ENCODE data around the gene ACRBP. TPM values are rescaled to one million over a fixed set of nuclear protein-coding genes. Genes with fewer than 3 reads are reported as not detected.

Gene ACRBP
- total RNA-seq, 4 donors from 2014 or later, result 0.27 to 0.71 (median 0.65) TPM; not detected in 1

DNA sequence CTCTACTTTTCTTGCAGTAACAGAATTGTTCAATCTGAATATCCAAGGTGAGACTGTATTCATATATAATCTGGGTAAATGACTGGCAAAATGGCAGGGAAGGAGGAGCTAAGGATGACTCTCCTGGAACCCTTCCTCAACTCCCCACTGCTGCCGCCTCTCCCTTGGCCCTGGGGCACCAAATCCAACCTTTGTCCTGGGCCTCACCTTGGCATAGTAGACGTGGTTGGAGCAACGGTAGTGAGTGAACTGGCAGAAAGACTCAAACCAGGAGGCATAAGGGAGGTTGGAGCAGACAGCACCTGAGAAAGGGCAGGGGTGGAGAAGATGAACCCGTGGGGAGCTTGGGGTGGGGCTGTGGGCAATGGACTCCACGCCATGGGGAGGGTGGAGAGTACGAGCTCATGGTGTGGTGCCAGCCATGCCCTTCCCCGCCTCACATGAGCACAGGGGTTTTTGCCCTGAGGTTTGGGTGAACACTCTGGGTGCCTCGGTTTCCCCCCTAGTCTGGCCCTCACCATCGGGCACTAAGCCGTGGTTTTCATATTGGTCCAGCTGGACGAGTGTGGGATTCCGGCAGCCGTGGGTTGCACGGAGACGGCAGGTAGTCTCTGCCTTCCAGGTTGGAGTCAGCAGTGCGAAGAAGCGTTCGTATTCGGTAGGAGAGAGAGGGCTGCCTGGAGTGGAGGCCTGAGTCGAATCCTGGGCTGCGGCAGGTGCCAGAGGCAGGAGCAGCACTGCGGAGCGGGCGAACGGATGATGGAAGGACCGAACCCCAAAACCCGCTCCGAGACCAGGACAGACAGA lies 753 bp downstream of the ACRBP start:
- ATAC-seq (peak in 1 of 2 donors; percentile 17), DNase-seq (no peak)

DNA sequence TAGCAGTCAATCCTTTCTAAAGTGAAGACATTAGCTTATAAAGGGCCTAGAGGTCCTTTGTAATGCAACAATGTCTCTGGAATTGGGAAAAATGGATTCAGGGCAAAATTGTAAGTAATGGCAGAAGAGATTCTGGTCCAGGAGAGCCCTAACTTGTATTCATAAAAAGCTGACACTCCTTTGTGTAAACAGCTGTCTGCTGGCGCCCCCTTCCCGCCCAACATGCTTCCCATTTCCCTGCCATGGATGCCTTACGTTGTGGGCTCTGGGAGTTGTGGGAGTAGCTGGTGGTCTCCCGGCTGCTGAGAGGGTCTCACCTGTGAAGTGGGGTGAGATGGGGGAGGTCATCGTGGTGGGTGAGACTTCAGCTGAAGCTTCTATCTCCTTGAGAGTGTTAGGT lies 2.3 kb downstream of the ACRBP start:
- intact Hi-C loops (cut with DNase I; ENCODE audit: low total_unique reads), result no loop called here

More for the DNA sequence above, 753 bp downstream of the ACRBP start:
- Histone ChIP-seq H3K4me3 (peak overlapping the region; percentile 49 to 63 (median 58)), H3K27me3 (peaks cover 0 to 3% (median 0%) of the 10 kb centered on the region in 3 donors), H3K9me3 (no peaks in the 10 kb centered on the region), H3K4me1 (peaks cover 0 to 6% of the 10 kb centered on the region in 2 donors), H3K27ac (peak overlapping the region in 3 of 4 donors; percentile 16 to 57 (median 50)), H3K36me3 (peaks cover 0 to 29% of the 10 kb centered on the region in 2 donors)
- in situ Hi-C loops (cut with MboI; ENCODE audit: low sequenced_read_pairs in 4 of 4) (no loop called here), intact Hi-C loops (cut with DNase I; ENCODE audit: low total_unique reads) (loop anchor here (2.0 kb wide), 1 partner anchor 30 kb away; no protein-coding TSS in a partner anchor)
- TF ChIP-seq POLR2A (IDR thresholded peaks at IDR 0.05), result no peak
- TF ChIP-seq, protein P1, sequence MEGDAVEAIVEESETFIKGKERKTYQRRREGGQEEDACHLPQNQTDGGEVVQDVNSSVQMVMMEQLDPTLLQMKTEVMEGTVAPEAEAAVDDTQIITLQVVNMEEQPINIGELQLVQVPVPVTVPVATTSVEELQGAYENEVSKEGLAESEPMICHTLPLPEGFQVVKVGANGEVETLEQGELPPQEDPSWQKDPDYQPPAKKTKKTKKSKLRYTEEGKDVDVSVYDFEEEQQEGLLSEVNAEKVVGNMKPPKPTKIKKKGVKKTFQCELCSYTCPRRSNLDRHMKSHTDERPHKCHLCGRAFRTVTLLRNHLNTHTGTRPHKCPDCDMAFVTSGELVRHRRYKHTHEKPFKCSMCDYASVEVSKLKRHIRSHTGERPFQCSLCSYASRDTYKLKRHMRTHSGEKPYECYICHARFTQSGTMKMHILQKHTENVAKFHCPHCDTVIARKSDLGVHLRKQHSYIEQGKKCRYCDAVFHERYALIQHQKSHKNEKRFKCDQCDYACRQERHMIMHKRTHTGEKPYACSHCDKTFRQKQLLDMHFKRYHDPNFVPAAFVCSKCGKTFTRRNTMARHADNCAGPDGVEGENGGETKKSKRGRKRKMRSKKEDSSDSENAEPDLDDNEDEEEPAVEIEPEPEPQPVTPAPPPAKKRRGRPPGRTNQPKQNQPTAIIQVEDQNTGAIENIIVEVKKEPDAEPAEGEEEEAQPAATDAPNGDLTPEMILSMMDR (IDR thresholded peaks at IDR 0.05 in 4 of 5, conservative IDR thresholded peaks at IDR 0.05 in 1 of 5), result no peak

DNA sequence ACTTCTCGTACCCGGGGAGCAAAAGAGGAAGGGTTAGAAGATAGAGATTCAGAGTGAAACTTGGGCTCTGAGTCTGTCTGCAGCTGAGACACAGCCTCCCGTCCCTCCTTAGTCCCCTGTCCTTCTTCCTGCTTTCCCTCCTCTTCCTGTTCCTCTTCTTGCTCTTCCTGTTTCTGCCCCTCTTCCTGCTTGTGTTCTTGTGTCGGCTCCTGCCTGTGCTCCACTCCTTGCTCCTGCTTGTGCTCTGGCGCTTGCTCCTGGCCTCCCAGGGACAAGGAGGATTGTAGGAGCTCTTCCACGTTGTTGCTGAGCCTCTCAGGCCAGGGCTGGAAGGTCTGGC lies 3.0 kb downstream of the ACRBP start:
- no peak overlapping the region for H3K4me3 ChIP-seq
- DNase-seq (no peak), ATAC-seq (no peak)
- intact Hi-C loops (cut with DNase I; ENCODE audit: low total_unique reads) (no loop called here), in situ Hi-C loops (cut with MboI; ENCODE audit: low sequenced_read_pairs in 4 of 4) (no loop called here)
- H3K4me1 ChIP-seq, result peaks cover 0 to 6% of the 10 kb centered on the region in 2 donors
- H3K36me3 ChIP-seq, result peaks cover 0 to 9% of the 10 kb centered on the region in 2 donors
- peaks cover 0 to 3% (median 0%) of the 10 kb centered on the region in 3 donors for H3K27me3 ChIP-seq
- no peaks in the 10 kb centered on the region for H3K9me3 ChIP-seq
- TF ChIP-seq, protein P1 (IDR thresholded peaks at IDR 0.05 in 4 of 5, conservative IDR thresholded peaks at IDR 0.05 in 1 of 5), result no peak
- no peak for TF ChIP-seq POLR2A (IDR thresholded peaks at IDR 0.05)
- H3K27ac ChIP-seq, result no peak overlapping the region

More for the DNA sequence above, 2.3 kb downstream of the ACRBP start:
- DNase-seq (no peak), ATAC-seq (no peak)
- TF ChIP-seq, protein P1 (IDR thresholded peaks at IDR 0.05 in 4 of 5, conservative IDR thresholded peaks at IDR 0.05 in 1 of 5), result no peak
- no peak for TF ChIP-seq POLR2A (IDR thresholded peaks at IDR 0.05)
- H3K27ac ChIP-seq, result no peak overlapping the region
- H3K9me3 ChIP-seq, result no peaks in the 10 kb centered on the region
- H3K36me3 ChIP-seq, result peaks cover 0 to 13% of the 10 kb centered on the region in 2 donors
- in situ Hi-C loops (cut with MboI; ENCODE audit: low sequenced_read_pairs in 4 of 4), result no loop called here
- peaks cover 0 to 3% (median 0%) of the 10 kb centered on the region in 3 donors for H3K27me3 ChIP-seq
- peaks cover 0 to 6% of the 10 kb centered on the region in 2 donors for H3K4me1 ChIP-seq
- H3K4me3 ChIP-seq, result no peak overlapping the region

DNA sequence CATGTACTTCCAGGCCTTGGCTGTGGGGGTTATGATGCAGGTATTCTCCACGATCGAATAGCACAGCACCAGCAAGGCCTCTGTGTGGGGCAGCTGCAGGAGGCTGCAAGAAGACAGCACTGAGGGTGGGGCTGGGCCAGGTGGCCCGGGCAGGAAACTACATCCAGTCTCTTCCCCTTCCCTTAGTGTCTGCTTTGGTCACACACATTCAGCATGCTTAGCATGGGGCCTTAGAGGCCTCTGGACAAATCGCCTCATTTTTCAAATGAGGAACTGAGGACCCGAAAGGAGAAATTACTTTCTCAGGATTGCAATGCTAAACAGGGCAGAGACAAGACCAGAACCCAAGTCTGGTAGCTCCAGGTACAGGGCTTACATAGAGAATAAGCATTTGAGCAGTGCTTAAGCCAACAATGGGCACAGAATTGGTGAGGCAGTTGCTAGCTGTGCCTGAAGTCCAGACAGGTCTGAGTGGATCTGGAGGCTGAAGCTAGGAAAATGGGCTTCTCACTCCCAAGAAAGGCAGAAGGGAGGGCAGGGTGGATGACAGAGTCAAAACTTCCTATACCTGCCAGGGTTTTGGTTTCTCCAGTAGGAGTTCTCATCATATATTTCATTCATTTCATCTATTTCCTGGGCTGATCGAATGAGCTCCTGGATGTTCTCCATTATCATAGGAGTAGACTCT lies 3.5 kb downstream of the ACRBP start:
- H3K9me3 ChIP-seq, result no peaks in the 10 kb centered on the region
- H3K27me3 ChIP-seq, result peaks cover 0 to 3% (median 0%) of the 10 kb centered on the region in 3 donors
- TF ChIP-seq, protein P1 (IDR thresholded peaks at IDR 0.05 in 4 of 5, conservative IDR thresholded peaks at IDR 0.05 in 1 of 5), result no peak
- no peak for TF ChIP-seq POLR2A (IDR thresholded peaks at IDR 0.05)
- DNase-seq (peak in 1 of 2 donors; percentile 25), ATAC-seq (no peak)
- in situ Hi-C loops (cut with MboI; ENCODE audit: low sequenced_read_pairs in 4 of 4), result no loop called here
- intact Hi-C loops (cut with DNase I; ENCODE audit: low total_unique reads), result no loop called here
- no peak overlapping the region for H3K27ac ChIP-seq
- peaks cover 0 to 9% of the 10 kb centered on the region in 2 donors for H3K36me3 ChIP-seq
- H3K4me3 ChIP-seq, result no peak overlapping the region
- H3K4me1 ChIP-seq, result peaks cover 0 to 6% of the 10 kb centered on the region in 2 donors
